HG02885 (cell line): ENCODE results near the gene CREG1.
"Not testable (repeated sequence)": the region's sequence is repeated elsewhere in the genome, so short reads cannot be mapped to it uniquely, and the experiment has no call there.

Experiments
- ATAC-seq: cut with Tn5 transposase; IDR thresholded peaks from one replicate; pipeline ENCODE4 v1.9.1; 2021; ENCODE audit warnings: mild to moderate bottlenecking; ENCODE audit not compliant: unreplicated experiment, poor library complexity

Gene CREG1

DNA sequence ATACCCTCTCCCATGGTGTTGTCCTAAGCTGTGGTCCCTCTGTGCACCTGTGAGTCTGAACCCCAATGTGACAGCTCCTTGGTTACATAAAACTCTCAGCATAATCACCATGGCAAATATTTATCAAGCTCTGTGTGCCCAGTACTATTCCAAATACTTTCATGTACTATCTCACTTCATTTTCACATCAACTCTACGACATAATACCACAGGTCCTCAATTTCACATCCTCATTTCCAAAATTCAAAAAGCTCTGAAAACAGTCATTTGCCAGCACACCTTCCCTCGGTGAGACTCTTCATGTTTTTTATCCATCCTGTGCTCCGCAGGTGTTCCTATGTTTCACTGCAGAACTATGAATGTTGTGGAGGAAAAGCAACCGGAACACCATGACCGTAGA, 12.4 kb upstream of the CREG1 start:
- ATAC-seq = no peak

DNA sequence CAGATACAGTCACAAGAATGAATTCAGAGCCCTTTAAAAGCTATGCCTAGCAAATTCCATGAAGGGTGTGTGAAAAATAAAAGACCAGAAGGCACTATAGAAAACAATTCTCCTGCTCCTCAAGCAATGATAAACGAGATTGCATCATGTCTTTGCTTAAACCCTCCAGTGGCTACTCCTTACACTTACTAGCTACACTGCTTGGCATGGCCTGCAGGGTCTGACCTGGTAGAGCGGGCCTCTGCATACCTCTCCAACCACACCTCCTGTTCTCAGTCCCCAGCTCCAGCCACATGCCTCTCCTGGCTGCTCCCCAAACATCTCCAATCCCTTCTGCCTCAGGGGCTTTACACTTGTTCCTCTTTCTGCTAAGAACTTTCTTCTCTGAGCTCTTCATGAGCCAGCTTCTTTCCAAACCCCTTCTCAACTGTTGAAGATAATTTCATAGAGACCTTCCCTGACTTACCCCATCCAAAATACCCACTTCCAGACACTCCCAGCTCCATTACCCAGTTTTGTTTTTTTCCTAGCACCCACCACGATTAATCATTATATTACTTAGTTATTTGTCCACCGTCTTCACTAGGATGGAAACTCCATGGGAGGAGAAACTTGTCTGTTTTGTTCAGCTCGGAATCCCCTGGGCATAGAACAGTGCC, 11.2 kb upstream of the CREG1 start:
- ATAC-seq = no peak

DNA sequence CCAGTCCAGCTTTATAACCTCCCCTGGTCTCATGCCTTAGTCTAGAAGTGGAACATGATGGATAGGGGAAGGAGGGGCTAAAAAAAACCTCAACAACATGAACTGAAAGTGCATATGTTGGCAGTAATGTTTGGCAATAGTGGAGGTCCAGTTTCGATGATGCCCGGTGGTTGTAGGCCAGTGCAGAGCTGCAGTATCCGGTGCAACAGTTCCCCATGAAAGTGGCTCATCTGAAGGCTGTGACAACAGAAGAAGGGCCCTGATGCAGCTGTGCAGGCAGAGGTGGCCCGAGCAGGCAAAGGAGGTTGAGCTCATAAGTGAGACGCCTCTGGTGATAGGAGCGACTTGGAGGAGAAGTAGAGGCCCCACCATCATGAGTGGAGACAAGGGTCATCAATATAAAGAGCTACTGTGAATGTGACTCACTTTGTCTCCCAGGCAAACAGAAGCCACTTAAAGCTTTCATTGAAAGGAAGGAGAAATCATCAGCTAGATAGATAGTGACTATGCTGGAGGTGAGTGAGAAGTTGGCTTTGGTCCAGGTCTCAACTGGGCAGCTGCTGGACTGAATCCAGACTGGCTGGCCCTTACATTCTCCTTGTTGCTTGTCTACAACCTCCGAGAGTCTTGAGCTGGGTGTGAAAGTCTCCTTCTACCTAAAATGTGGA, 10.2 kb upstream of the CREG1 start:
- no peak for ATAC-seq

DNA sequence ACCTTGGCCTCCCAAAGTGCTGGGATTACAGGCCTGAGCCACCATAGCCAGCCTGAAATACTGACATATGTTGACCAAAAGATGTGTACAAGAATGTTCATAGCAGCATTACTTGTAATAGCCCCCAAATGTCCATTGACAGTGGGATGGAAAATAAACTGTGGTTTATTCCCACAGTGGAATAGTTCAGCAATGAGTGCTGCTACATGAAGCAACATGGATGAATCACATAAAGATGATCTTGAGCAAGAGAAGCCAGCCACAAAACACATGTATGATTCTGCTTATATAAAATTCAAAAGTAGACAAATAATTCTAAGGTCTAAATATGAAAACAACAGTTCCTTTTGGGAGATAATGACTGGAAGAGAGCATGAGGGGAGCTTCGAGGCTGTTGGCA, 9.1 kb upstream of the CREG1 start:
- ATAC-seq = no peak

DNA sequence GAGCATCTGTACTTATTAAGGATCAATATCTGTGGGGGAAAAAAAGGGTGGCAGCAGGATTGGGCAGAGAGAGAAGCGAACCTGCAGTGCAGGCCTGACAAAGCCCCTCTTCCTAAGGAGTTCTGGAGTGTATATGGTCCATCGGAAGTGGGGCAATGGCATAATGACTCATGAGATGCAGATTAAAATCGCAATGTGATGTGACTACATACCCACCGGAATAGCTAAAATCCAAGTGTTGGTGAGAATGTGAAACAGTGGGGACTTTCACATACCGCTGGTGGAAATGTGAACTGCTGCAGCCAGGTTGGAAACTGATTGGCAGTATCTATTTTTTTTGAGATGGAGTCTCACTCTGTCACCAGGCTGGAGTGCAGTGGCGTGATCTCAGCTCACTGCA, 8.2 kb upstream of the CREG1 start:
- no peak for ATAC-seq

DNA sequence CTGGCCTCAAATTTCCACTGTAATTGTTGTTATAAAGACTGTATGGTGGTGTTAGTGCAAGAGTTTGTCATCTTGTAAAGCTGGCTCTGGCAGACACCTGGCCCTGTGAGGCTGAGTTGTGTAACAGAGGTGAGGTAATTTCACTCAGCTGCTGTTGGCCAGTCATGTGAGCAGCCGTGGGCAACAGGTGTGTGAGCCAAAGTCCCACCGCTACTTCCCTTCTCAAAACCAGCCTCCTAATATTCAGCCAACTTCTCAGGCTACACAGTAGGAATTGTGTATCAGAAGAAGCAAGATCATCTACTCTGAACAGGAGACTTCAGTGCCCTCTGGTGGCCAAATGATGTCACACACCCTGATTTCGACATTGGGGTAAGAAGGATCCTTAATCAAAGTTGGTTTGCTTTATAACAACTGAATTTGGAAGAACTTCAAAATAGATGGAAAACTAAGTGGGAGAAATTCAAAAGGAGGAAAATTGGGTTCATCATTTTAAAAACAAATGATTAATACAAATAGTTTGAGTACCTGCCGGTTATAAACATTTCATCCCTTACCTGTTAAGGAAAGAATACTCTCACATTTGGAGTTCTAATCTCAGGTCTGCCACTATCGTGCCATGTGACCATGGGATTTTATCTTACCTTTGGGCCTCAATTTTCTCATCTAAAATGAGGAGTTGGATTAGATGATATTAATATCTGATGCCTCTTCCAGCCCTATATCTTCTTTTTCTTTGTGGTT, 2.6 kb upstream of the CREG1 start:
- peak; percentile 22 for ATAC-seq

DNA sequence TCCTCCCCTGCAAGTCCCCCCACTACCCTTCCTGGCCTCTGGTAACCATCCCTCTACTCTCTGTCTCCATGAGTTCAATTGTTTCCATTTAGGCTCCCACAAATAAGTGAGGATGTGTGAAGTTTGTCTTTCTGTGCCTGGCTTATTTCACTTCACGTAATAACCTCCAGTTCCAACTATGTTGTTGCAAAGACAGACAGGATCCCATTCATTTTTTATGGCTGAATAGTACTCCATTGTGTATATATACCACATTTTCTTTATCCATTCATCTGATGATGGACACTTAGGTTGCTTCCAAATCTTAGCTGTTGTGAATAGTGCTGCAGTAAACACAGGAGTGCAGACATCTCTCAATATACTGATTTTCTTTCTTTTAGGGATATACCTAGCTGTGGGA, 1.5 kb upstream of the CREG1 start:
- ATAC-seq = not testable (repeated sequence)

DNA sequence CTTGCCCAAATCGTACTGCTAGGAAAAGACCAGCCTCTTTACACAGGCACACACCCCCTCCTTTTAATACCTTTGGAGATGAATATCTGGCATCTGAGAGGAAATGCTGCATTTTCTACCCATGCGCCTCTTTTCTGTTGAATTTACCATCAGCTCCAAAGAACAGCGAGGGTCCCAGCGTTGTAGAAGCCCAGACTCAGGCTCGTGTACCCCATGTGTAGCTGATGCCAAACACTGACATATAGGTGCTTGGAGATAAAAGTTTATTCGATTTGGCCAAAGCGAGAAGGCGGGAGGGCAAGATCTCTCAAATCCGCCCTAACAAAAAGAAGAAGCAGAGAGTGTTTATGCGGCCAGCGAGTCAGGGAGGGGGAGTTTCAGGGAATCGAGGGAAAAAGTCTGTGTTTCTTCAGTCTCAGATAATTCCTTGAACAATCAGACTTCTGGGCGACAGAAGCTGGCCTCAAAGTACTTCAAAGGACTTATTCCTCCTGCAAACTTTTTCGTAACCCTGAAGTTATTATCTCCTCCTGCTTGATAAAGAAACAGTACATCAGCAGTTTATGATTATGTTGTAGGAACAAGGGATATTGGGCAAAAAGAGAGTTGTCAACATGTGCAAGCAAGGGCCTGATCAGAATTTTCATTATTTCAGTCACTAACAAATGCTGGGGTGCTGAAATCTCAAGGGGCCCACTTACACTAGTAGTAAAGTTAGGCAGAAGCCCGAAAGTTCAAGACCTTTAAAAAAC, 642 bp upstream of the CREG1 start:
- ATAC-seq = peak; percentile 22

DNA sequence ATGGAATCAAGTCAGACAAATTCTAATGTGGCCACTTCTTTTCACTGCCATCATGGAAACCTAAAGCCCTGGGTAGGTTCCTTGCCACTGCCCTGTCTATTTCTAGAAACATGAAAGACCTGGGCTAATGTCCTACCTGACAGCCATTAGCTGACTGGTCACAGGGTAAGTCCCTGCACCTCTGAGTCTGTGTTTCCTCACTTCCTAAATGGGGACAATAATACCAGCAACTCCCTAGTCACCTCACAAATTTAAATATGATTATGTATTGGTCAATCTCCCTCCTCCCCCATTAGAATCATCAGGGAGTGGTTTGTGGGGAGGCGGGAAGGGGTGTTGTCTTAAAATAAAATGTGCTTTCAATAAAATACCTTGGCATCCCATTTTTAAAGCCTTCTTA, 2.2 kb downstream of the CREG1 start:
- ATAC-seq = no peak

DNA sequence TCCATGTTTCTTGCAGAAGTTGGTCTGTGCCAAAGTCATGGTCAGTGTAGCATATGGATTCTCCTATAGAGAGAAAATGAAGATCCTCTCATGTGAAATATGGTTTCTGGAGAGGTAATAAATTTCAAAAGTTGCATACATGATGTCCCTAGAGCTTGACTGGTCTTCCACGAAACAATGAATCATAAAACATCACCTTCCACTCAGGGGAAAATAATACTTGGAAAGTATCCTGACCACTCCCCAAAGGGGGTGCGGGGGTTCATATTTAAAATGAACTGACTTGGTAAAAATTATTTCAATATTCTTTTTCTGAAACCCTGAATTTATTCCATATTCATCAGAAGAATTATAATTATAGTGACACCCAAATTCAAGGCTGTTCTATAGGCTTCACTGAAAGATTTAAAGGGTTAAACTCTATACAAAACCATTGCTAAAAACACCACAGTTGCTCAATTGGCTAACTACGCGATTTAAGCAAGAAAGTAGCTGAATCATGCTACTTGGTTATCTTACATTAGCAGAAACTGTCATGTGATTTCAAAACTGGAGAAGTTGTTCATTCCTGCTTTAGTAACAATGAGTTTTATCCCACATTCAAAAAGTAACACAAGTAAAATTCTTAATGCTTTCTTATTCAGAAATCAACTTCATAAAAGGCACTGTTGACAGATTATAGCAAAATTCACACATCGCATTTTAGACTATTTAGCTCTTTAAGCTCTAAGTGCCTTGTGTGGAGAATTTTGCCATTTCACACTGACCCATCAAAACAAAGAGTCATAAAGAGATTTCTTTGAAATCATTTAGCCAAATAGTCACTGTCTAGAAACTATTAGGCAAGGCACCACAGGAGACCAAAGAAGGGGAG, 5.3 kb downstream of the CREG1 start:
- ATAC-seq = no peak

DNA sequence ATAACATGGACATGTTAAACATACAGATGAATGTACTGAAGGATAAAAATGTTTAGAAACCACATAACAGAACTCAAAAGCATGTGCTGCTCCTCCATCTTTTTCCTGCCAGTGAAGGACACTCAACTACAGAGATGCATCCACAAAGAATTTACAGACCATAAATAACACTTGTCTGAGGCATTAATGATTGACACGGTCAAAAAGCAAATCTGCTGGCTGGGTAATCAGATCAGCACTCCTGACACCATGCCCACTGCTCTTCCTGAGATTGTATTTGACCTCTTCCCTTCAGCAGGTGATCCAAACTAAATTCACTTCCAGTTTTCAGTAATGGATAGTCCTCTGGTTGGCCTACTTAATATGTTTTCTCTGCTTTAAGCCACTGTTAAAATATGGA, 6.6 kb downstream of the CREG1 start:
- ATAC-seq = no peak

DNA sequence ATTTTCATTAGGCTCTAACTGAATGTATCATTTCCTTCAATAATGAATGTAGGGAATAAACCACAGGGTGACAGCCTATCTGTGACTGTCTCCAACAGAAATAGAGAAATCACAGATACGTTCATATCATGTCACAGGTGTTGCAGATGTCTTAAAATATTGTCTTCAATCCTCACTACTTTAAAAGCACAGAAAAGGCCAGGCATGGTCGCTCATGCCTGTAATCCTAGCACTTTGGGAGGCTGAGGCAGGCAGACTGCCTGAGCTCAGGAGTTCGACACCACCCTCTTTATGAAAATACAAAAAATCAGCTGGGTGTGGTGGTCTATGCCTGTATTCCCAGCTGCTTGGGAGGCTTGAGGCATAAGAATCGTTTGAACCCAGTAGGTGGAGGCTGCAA, 8.2 kb downstream of the CREG1 start:
- no peak for ATAC-seq

DNA sequence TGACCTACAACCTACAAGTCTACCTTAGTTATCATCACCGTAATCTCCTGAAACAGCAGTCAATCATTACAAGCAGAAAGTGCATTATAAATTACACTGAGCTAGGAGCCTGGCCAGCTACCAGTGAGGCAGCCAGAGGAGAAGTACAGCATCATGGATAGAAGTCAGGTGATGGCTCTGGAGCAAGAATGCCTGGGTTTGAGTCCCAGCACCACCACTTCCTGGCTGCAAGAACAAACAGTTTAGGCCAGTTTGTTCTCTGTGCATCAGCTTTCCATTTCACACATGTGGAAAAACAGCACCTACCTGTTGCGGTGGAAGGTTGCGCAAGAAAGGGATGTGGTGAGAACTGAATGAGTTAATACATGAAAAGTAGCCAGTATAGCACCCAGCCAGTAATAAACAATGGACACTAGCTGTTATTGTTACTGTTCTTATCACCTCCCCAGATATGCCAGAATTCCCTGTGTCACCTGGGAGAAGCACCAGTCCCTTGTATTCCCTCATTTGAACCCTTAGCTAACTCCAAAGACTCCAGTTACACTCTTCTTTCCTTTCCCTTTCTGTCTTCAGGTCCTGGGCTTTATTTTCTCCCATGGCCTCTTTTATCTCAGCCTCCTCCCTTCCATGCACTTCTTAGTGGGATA, 9.0 kb downstream of the CREG1 start:
- no peak for ATAC-seq

DNA sequence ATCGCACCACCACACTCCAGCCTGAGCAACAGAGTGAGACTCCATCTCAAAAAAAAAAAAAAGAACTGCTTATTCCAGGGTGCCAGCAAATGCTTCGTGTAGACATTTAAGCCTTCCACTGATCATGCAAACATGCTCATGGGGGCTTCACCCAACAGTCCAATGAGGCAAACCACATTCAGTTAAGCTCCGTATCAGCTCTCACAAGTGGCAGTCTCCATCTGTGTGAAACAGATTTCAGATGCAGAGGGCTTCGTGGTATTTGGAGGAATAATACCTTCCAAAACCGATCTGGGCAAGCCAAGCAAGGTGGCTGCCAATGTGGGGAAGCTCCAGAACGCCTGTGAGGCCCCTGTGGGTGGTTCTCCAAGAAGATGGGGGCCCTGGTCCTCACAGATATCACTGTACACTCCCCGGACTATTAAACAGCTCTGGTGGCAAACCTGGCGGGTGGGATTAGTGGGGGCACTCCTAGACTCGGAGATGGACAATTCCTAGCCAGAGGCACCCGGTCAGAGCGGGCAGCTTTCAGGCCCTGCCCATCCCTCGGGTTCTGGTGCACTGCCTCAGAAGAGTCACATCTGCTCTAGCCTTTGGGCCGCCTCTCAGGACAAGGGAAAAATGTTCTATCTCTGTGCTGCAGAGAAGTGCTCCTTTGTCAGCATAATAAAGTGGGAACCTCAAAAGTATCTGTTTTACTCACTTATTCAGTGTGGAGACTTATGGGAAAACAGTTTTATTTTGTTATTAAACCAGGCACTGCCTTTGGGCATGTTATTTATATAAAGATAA, 10.2 kb downstream of the CREG1 start:
- ATAC-seq = no peak

DNA sequence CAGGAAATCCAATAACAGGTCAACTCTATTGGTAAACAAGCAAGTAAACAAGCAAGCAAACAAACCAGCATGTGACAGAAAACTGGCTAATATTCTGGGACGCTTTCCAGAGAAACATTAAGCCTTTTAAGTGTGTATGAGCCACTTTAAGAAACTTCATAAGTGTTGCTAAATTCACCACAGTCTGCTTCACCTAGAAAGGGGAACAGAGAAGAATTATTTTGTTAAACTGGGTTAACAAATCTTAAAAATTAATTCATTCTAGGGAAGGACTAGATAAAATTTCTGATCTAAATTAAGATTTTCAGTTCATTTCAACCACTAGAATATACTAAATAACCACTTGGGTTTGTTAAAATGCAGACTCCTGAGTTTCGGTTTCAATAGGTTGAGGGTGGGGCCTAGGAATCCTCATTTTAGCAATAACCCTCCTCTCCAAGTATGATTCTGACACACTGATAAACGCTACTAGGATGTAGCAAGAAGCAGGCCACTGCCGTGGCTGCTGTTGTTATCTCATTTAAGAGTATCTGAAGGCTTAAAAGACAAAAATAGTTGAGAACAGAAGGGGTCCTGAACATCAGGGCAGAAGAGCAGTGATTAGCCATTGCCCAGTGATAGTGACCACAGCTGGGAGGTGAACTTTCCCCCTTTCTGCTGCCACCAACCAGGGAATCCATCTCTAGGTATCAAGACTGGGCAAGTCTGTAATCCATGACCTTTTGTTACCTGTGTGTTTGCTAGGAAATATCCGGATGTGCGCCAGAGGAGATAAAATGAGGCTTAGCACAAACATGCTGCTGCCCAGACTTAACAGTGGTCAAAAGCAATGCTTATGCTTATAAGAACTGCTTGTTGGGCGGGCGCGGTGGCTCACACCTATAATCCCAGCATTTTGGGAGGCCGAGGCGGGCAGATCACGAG, 11.2 kb downstream of the CREG1 start:
- no peak for ATAC-seq

DNA sequence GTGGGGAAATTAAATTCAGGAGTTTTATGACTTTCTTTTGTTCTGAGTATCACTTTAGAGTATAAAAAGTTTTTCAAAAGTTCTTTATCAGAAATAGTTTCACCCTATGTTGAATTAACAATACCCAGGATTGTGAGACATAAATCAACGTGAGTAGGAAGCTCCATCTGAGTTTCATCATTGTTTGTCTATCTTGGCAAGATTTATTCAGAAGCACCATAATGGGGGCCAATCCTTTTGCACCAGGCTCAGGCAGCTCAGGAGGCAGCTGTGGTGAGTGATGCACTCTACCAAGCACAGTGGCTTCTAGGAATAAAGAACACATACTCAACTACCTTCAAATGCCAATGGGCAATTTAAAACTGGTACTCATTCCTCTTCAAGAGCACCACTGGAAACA, 12.0 kb downstream of the CREG1 start:
- no peak for ATAC-seq

DNA sequence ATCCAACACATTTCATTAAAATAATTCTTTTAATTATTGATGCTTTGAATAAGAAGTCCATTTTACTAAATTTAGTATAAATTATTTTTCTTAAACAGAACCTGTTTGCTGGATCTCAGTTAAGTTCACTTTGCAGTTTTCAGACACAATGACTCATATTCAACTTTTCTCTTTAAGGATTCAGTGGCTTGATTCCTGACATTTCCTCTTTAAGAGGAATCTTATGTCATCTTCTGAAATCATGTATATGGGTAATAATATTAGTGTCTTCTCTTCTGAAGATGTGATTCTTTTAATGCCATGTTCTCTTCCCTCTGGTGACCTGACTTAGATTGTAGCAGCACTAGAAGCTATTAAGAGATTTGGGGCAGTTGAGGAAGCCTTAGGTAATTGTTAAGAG, 12.6 kb downstream of the CREG1 start:
- no peak for ATAC-seq

DNA sequence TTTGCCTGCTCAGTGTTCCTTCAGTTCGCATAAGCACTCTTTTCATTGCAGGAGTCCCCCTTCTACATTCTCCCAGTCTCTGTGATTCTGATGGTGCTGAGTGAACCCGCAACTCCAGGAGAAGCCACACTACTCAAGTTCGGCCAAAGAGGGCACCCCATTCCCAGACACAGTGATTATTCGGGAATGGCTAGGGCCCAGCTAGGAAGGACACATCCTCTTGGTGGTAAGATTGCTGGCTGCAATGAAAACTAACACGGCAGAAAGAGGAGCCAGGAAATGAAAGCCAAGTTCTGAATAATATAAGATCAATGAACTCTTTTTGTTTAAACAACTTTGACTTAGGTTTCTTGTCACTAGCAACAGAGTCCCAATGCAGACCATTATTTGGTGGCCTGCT, 14.9 kb downstream of the CREG1 start:
- ATAC-seq = no peak
